RWPE2 (cell line): ENCODE measurements around the gene VASH1.

ENCODE experiments used
- ATAC-seq: fragments of 200-7000 bp; cut with Tn5 transposase; 3 replicates; pipeline ENCODE4 v1.9.1; 2021; ENCODE audit warnings: low read depth
- DNase-seq: peaks from one replicate; pipeline ENCODE4 v3.0.0-alpha.2; 2020; ENCODE audit warnings: low spot score
- H3K27ac ChIP-seq: fragments of 450-650 bp; 2 replicates; pipeline ENCODE4 v1.5.1; 2017; ENCODE audit warnings: mild to moderate bottlenecking; ENCODE audit not compliant: poor library complexity, severe bottlenecking
- H3K27me3 ChIP-seq: fragments of 250-450 bp; sonication (Bioruptor Pico); 2 replicates; pipeline ENCODE4 v1.5.1; 2021; ENCODE audit warnings: mild to moderate bottlenecking, moderate library complexity; ENCODE audit not compliant: insufficient read depth, poor library complexity, severe bottlenecking
- H3K36me3 ChIP-seq: fragments of 250-450 bp; sonication (Bioruptor Pico); 2 replicates; pipeline ENCODE4 v1.5.1; 2020; ENCODE audit warnings: low read depth, mild to moderate bottlenecking, moderate library complexity
- H3K4me1 ChIP-seq: fragments of 250-450 bp; sonication (Bioruptor Pico); 2 replicates; pipeline ENCODE4 v1.5.1; 2021; ENCODE audit warnings: mild to moderate bottlenecking, moderate library complexity; ENCODE audit not compliant: insufficient read depth, poor library complexity, severe bottlenecking
- H3K4me3 ChIP-seq: fragments of 250-450 bp; sonication (Bioruptor Pico); 2 replicates; pipeline ENCODE4 v1.5.1; 2021; ENCODE audit warnings: mild to moderate bottlenecking, moderate library complexity; ENCODE audit not compliant: severe bottlenecking
- H3K9me3 ChIP-seq: fragments of 250-450 bp; sonication (Bioruptor Pico); 2 replicates; pipeline ENCODE4 v1.5.1; 2021; ENCODE audit warnings: mild to moderate bottlenecking, moderate library complexity; ENCODE audit not compliant: severe bottlenecking
- CTCF ChIP-seq: fragments of 450-650 bp; IDR thresholded peaks from one replicate; pipeline ENCODE4 v1.5.1; 2017; ENCODE audit warnings: mild to moderate bottlenecking, moderate library complexity; ENCODE audit not compliant: poor library complexity, severe bottlenecking

Gene VASH1

GRCh38 chr14:76761960-76762410 lies 717 bp downstream of the VASH1 start:
- Histone ChIP-seq H3K4me3 (peak overlapping the region; percentile 55), H3K27ac (no peak overlapping the region), H3K27me3 (peaks cover 5% of the 10 kb centered on the region), H3K4me1 (no peaks in the 10 kb centered on the region), H3K9me3 (no peaks in the 10 kb centered on the region), H3K36me3 (no peaks in the 10 kb centered on the region)
- DNase-seq (peak; percentile 57), ATAC-seq (peak; percentile 2; the same call in 1 of the 3 replicates)
- TF ChIP-seq CTCF = no peak

GRCh38 chr14:76762411-76763095 lies 1.3 kb downstream of the VASH1 start:
- no peaks in the 10 kb centered on the region for H3K36me3 ChIP-seq
- peak overlapping the region; percentile 55 for H3K4me3 ChIP-seq
- DNase-seq = peak; percentile 62
- ATAC-seq = no peak
- no peaks in the 10 kb centered on the region for H3K4me1 ChIP-seq
- peaks cover 5% of the 10 kb centered on the region for H3K27me3 ChIP-seq
- H3K27ac ChIP-seq = no peak overlapping the region
- no peaks in the 10 kb centered on the region for H3K9me3 ChIP-seq
- TF ChIP-seq CTCF = no peak

- Histone ChIP-seq H3K4me1 (no peaks in the 10 kb centered on the region), H3K27me3 (peaks cover 5% of the 10 kb centered on the region), H3K4me3 (no peak overlapping the region), H3K9me3 (no peaks in the 10 kb centered on the region), H3K27ac (no peak overlapping the region), H3K36me3 (no peaks in the 10 kb centered on the region)
- no peak for TF ChIP-seq CTCF
- no peak for DNase-seq
- no peak for ATAC-seq
Observed at GRCh38 chr14:76763096-76764041, 2.1 kb downstream of the VASH1 start.

- no peak overlapping the region for H3K27ac ChIP-seq
- no peaks in the 10 kb centered on the region for H3K9me3 ChIP-seq
- no peak for TF ChIP-seq CTCF
- H3K4me1 ChIP-seq = no peaks in the 10 kb centered on the region
- no peak overlapping the region for H3K4me3 ChIP-seq
- no peak for ATAC-seq
- H3K27me3 ChIP-seq = peaks cover 5% of the 10 kb centered on the region
- peak; percentile 57 for DNase-seq
- no peaks in the 10 kb centered on the region for H3K36me3 ChIP-seq
Observed at GRCh38 chr14:76765461-76765931, 4.2 kb downstream of the VASH1 start.
